Neural progenitor cell (in vitro differentiated cells): ENCODE data around the gene FRMD8. TPM values are rescaled to one million over a fixed set of nuclear protein-coding genes. Genes with fewer than 3 reads are reported as not detected.

Experiments
- DNase-seq: peaks from one replicate; pipeline ENCODE4 v3.0.0-alpha.2; 2016; ENCODE audit warnings: low spot score
- H2AFZ ChIP-seq: fragments of 200-600 bp; sonication (generic); replicated peaks from 2 replicates; pipeline ENCODE4 v1.6.1; 2016; ENCODE audit warnings: antibody characterized with exemption
- H3F3A ChIP-seq: fragments of 200-600 bp; sonication (generic); 2 replicates; pipeline ENCODE4 v1.6.1; 2016; ENCODE audit warnings: antibody characterized with exemption, low read depth
- H3K27ac ChIP-seq: fragments of 200-600 bp; sonication (generic); 2 replicates; pipeline ENCODE4 v1.5.1; 2016; ENCODE audit warnings: mild to moderate bottlenecking
- H3K27me3 ChIP-seq: fragments of 200-600 bp; sonication (generic); 2 replicates; pipeline ENCODE4 v1.6.1; 2016; ENCODE audit warnings: mild to moderate bottlenecking, moderate library complexity
- H3K36me3 ChIP-seq: fragments of 200-600 bp; sonication (generic); 2 replicates; pipeline ENCODE4 v1.5.1; 2016
- H3K4me1 ChIP-seq: fragments of 200-600 bp; sonication (generic); 2 replicates; pipeline ENCODE4 v1.6.1; 2016; ENCODE audit warnings: mixed run types
- H3K4me2 ChIP-seq: fragments of 200-600 bp; sonication (generic); 2 replicates; pipeline ENCODE4 v1.6.1; 2016
- H3K4me3 ChIP-seq: fragments of 200-600 bp; sonication (generic); 2 replicates; pipeline ENCODE4 v1.5.1; 2016
- H3K79me2 ChIP-seq: fragments of 200-600 bp; sonication (generic); 2 replicates; pipeline ENCODE4 v1.6.1; 2016; ENCODE audit warnings: low read depth
- H3K9ac ChIP-seq: fragments of 200-600 bp; sonication (generic); 2 replicates; pipeline ENCODE4 v1.6.1; 2016
- H3K9me3 ChIP-seq: fragments of 200-600 bp; sonication (generic); 2 replicates; pipeline ENCODE4 v1.5.1; 2016; ENCODE audit warnings: low read depth
- H4K20me1 ChIP-seq: fragments of 200-600 bp; sonication (generic); 2 replicates; pipeline ENCODE4 v1.6.1; 2016; ENCODE audit warnings: low read depth
- H3K27ac Mint-ChIP-seq: 3 replicates; pipeline ENCODE4 v1.8.0; 2021; ENCODE audit warnings: mixed read lengths
- H3K27me3 Mint-ChIP-seq: 2 replicates; pipeline ENCODE4 v1.8.0; 2022; ENCODE audit warnings: low read depth, mild to moderate bottlenecking, inconsistent platforms, moderate library complexity, mixed read lengths; ENCODE audit not compliant: insufficient read depth
- H3K36me3 Mint-ChIP-seq: 3 replicates; pipeline ENCODE4 v1.8.0; 2021; ENCODE audit warnings: mixed read lengths
- H3K4me1 Mint-ChIP-seq: 3 replicates; pipeline ENCODE4 v1.8.0; 2021; ENCODE audit warnings: mixed read lengths
- H3K4me3 Mint-ChIP-seq: 3 replicates; pipeline ENCODE4 v1.8.0; 2021; ENCODE audit warnings: mild to moderate bottlenecking, moderate library complexity, mixed read lengths
- H3K9me3 Mint-ChIP-seq: 3 replicates; pipeline ENCODE4 v1.8.0; 2020; ENCODE audit warnings: mixed read lengths
- CTCF ChIP-seq: fragments of 200-600 bp; sonication (generic); IDR thresholded peaks from 2 replicates; pipeline ENCODE4 v1.5.1; 2017; ENCODE audit warnings: antibody characterized with exemption, mild to moderate bottlenecking
- EZH2 ChIP-seq: fragments of 200-600 bp; sonication (generic); IDR thresholded peaks from 2 replicates; pipeline ENCODE4 v1.6.1; 2017; ENCODE audit warnings: antibody characterized with exemption, mild to moderate bottlenecking, moderate library complexity
- EZH2phosphoT487 ChIP-seq: fragments of 200-600 bp; sonication (generic); IDR thresholded peaks from 2 replicates; pipeline ENCODE4 v1.6.1; 2017; ENCODE audit warnings: antibody characterized with exemption
- total RNA-seq: library from RNA; depleted of rRNA; stranded (reverse); fragments of >200 nt; gene quantifications from 2 replicates; pipeline ENCODE4 v1.2.3, GENCODE V29; 2015; ENCODE audit warnings: low replicate concordance

The FRMD8 gene
- total RNA-seq, 1 donor from 2014 or later = 5.8 TPM

DNA sequence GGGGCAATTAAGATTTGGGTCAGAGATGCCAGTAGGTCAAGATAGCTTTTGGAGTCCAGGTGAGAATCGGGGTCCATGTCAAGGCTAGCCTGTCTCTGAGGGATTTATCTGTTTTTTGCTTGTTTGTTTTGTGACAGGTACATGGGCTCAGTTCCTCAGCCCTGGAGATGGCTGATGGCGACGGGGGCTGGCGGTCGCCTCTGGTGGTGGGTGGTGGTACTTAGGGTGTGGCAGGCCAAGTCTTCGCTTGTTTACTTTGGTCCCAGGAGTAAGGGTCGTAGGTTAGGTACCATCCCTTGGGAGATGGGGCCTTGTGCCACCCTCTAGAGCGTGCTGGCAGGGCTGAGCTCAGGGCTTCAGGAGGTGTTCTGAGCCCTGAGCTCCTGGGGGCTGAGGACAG lies 8.7 kb upstream of the FRMD8 start:
- no peaks in the 10 kb centered on the region for H3F3A ChIP-seq
- Mint-ChIP-seq H3K9me3 (no peaks in the 10 kb centered on the region), H3K27ac (peak overlapping the region; percentile 76), H3K4me1 (peaks cover 11% of the 10 kb centered on the region), H3K27me3 (peaks cover 9% of the 10 kb centered on the region), H3K36me3 (no peaks in the 10 kb centered on the region), H3K4me3 (no peak overlapping the region)
- no peak for TF ChIP-seq EZH2
- no peak for TF ChIP-seq CTCF
- no peak for TF ChIP-seq EZH2phosphoT487
- H3K27ac ChIP-seq = no peak overlapping the region
- no peaks in the 10 kb centered on the region for H3K9me3 ChIP-seq
- DNase-seq = no peak
- H2AFZ ChIP-seq = no peak overlapping the region
- H3K27me3 ChIP-seq = no peaks in the 10 kb centered on the region
- H3K9ac ChIP-seq = no peak overlapping the region
- H3K36me3 ChIP-seq = no peaks in the 10 kb centered on the region
- no peak overlapping the region for H3K4me3 ChIP-seq
- no peak overlapping the region for H3K4me2 ChIP-seq
- H4K20me1 ChIP-seq = no peaks in the 10 kb centered on the region
- no peaks in the 10 kb centered on the region for H3K79me2 ChIP-seq
- peaks cover 8% of the 10 kb centered on the region for H3K4me1 ChIP-seq

DNA sequence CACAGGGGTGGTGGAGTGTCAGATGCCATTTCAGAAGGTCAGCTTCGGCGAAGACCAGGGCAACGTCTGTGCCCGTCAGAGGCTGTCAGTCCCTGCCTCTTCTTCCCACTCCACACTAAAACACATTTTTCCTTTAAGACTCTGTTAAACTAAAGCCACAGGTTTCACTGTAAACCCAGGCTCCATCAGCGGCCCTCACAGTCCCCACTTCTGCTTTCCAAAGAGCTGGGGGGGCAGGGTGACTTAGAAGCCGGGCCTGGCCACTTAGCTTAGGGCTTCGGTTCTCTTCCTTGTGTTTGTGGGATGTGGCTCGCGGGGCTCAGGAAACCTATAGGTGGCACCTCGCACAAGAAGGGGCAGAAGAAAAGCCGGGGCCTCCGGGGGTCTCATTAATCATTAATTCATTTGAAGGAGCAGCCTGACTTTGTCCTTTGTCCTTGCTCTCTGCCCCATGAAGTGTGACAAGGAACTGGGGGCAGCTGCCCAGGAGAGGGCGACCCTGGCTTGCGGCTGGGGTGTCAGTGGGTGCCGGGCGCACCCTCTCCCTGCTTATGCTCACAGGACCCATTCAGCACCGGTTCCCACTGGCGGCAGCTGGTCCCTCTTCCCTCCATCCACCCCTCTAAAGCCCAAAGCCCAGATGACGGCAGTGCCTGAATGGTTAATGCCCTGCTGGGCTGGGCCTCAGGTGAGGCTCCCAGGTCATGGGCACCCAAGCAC lies 8.1 kb upstream of the FRMD8 start:
- no peak overlapping the region for H3K27ac ChIP-seq
- H3K27ac Mint-ChIP-seq = no peak overlapping the region
- no peaks in the 10 kb centered on the region for H3K9me3 Mint-ChIP-seq
- H3K4me3 ChIP-seq = no peak overlapping the region
- no peak overlapping the region for H3K9ac ChIP-seq
- no peaks in the 10 kb centered on the region for H3F3A ChIP-seq
- no peaks in the 10 kb centered on the region for H4K20me1 ChIP-seq
- H3K79me2 ChIP-seq = no peaks in the 10 kb centered on the region
- DNase-seq = peak; percentile 3
- no peaks in the 10 kb centered on the region for H3K36me3 Mint-ChIP-seq
- no peak overlapping the region for H3K4me2 ChIP-seq
- H3K27me3 ChIP-seq = no peaks in the 10 kb centered on the region
- no peaks in the 10 kb centered on the region for H3K9me3 ChIP-seq
- peaks cover 16% of the 10 kb centered on the region for H3K4me1 Mint-ChIP-seq
- H3K36me3 ChIP-seq = no peaks in the 10 kb centered on the region
- H2AFZ ChIP-seq = no peak overlapping the region
- peaks cover 10% of the 10 kb centered on the region for H3K4me1 ChIP-seq
- TF ChIP-seq CTCF = peak; percentile 20
- no peak for TF ChIP-seq EZH2phosphoT487
- peaks cover 10% of the 10 kb centered on the region for H3K27me3 Mint-ChIP-seq
- no peak overlapping the region for H3K4me3 Mint-ChIP-seq

DNA sequence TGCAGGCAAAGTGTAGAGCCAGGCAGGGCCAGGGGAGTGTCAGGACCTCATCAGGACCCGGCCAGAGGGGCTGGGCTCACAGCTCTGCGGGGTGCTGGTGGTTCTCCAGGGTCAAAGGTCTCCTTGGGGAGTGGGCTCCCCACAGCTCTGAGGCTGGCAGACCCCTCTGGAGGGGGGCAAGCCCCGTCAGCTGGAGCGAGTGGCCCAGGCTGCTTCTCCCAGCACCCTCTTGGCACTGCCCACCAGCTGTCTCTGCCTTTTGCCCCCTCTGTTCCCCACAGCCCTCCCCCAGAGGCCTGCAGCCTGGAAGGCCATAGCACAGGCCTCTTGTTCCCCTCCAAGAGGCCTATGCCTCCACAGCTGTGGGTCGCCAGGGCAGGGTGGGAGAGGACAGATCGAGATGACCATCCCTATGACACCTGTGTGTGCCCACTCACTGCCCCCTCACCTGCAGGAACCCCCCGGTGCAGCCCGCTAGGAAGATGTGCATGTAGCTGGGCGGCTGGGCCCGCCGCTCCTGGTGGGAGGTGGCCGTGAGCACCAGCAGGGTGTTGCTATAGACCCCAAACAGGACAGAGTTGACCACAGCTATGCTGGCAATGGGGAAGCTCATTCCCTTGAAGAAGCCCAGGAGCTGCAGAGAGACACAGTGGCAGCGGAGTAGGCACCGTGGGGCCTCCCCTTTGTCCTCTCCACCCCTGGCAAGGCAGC lies 7.4 kb upstream of the FRMD8 start:
- Histone ChIP-seq H3K27ac (no peak overlapping the region), H4K20me1 (no peaks in the 10 kb centered on the region), H3K4me1 (peaks cover 10% of the 10 kb centered on the region), H3K9ac (no peak overlapping the region), H3F3A (no peaks in the 10 kb centered on the region), H3K4me3 (no peak overlapping the region), H3K36me3 (no peaks in the 10 kb centered on the region), H3K9me3 (no peaks in the 10 kb centered on the region), H2AFZ (no peak overlapping the region), H3K79me2 (no peaks in the 10 kb centered on the region), H3K4me2 (no peak overlapping the region), H3K27me3 (no peaks in the 10 kb centered on the region)
- DNase-seq = no peak
- no peak overlapping the region for H3K27ac Mint-ChIP-seq
- peaks cover 10% of the 10 kb centered on the region for H3K27me3 Mint-ChIP-seq
- H3K9me3 Mint-ChIP-seq = no peaks in the 10 kb centered on the region
- no peak for TF ChIP-seq EZH2
- no peaks in the 10 kb centered on the region for H3K36me3 Mint-ChIP-seq
- H3K4me1 Mint-ChIP-seq = peaks cover 21% of the 10 kb centered on the region
- no peak overlapping the region for H3K4me3 Mint-ChIP-seq
